Dendritic cell treated with granulocyte-macrophage colony-stimulating factor and Interleukin-4, amounts not matched to agents 40 ng/mL and 50 ng/mL, for 4 days (primary cell): ENCODE data around the gene NCF1.
"Not testable (repeated sequence)": the region's sequence is repeated elsewhere in the genome, so short reads cannot be mapped to it uniquely, and the experiment has no call there.

ENCODE experiments used
- H3K27ac Mint-ChIP-seq: one replicate; pipeline ENCODE4 v1.8.0; 2022; ENCODE audit warnings: mild to moderate bottlenecking, mixed read lengths
- H3K27me3 Mint-ChIP-seq: one replicate; pipeline ENCODE4 v1.8.0; 2022; ENCODE audit warnings: mild to moderate bottlenecking, mixed read lengths
- H3K36me3 Mint-ChIP-seq: one replicate; pipeline ENCODE4 v1.8.0; 2022; ENCODE audit warnings: low read depth, mixed read lengths
- H3K4me1 Mint-ChIP-seq: one replicate; pipeline ENCODE4 v1.8.0; 2022; ENCODE audit warnings: low read depth, mixed read lengths
- H3K4me3 Mint-ChIP-seq: one replicate; pipeline ENCODE4 v1.8.0; 2022; ENCODE audit warnings: mild to moderate bottlenecking, moderate library complexity, mixed read lengths
- H3K9me3 Mint-ChIP-seq: one replicate; pipeline ENCODE4 v1.8.0; 2022; ENCODE audit warnings: mixed read lengths
- intact Hi-C: fragments of 100-400 bp; cut with micrococcal nuclease; formaldehyde crosslinking; loops from one replicate; pipeline ENCODE4 v1.15.0; 2022

The NCF1 gene

GRCh38 chr7:74829959-74830358 is 56.1 kb downstream of the NCF1 start:
- intact Hi-C loops, H3K27me3 Mint-ChIP-seq, H3K4me3 Mint-ChIP-seq, H3K36me3 Mint-ChIP-seq, H3K27ac Mint-ChIP-seq, H3K4me1 Mint-ChIP-seq, H3K9me3 Mint-ChIP-seq: not testable (repeated sequence)

GRCh38 chr7:74830411-74830810 is 56.6 kb downstream of the NCF1 start:
- H3K4me3 Mint-ChIP-seq, H3K36me3 Mint-ChIP-seq, H3K9me3 Mint-ChIP-seq, H3K27ac Mint-ChIP-seq, H3K4me1 Mint-ChIP-seq, H3K27me3 Mint-ChIP-seq, intact Hi-C loops: not testable (repeated sequence)
